Measurements from ENCODE around the gene SPOUT1.

SPOUT1 gene

DNA sequence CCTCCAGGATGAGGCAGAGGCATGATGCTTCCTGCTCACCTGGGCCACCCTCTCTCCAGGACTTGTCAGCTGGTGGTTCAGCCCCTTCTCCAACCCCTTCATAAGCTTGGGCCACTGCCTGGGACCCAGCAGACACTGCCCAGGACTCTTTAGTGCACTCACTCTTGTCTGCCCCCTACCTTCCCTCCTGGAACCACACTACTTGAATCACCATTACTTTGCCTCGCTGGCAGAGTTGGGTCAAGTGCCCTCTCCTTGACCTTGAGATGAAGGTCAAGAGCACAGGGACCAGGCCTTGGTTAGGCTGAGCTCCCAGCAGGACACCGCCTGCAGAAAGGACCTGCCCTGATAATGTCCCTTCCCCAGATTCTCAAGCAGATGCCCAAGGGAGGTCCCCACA, 19.8 kb downstream of the SPOUT1 start:
- ChIA-PET CTCF (interaction anchor here (1.5 to 2.3 kb wide), 2 partner anchors 8 to 118 kb away, joined by 5 to 20 read pairs; partner anchors contain the start of gene ENDOG), POLR2A (no interaction called here)
- no peak for DNase-seq (ENCODE audit: extremely low spot score)

GRCh38 chr9:128809036-128809599, 20.5 kb downstream of the SPOUT1 start:
- no peak for TF ChIP-seq CTCF (IDR thresholded peaks at IDR 0.05; ENCODE audit: control extremely low read depth, extremely low read depth, low read depth, missing control alignments)
- POLR2A ChIA-PET, result interaction anchor here (0.6 kb wide), 1 partner anchor 256 kb away, joined by 3 read pairs; no protein-coding TSS in a partner anchor
- DNase-seq (ENCODE audit: extremely low spot score), result no peak
- CTCF ChIA-PET, result interaction anchor here (2.3 kb wide), 1 partner anchor 9 kb away, joined by 20 read pairs; the partner anchor contains the start of gene ENDOG

More for the DNA sequence above, 19.8 kb downstream of the SPOUT1 start:
- TF ChIP-seq CTCF (IDR thresholded peaks at IDR 0.05; ENCODE audit: control extremely low read depth, extremely low read depth, low read depth, missing control alignments), result no peak

GRCh38 chr9:128808543-128808942, 21.1 kb downstream of the SPOUT1 start:
- CTCF ChIA-PET, result interaction anchor here (2.3 kb wide), 1 partner anchor 9 kb away, joined by 20 read pairs; the partner anchor contains the start of gene ENDOG
- no peak for DNase-seq (ENCODE audit: extremely low spot score)
- TF ChIP-seq CTCF (IDR thresholded peaks at IDR 0.05; ENCODE audit: control extremely low read depth, extremely low read depth, low read depth, missing control alignments), result no peak
- POLR2A ChIA-PET, result interaction anchor here (0.6 kb wide), 1 partner anchor 256 kb away, joined by 3 read pairs; no protein-coding TSS in a partner anchor

GRCh38 chr9:128807827-128808226, 21.8 kb downstream of the SPOUT1 start:
- no peak for TF ChIP-seq CTCF (IDR thresholded peaks at IDR 0.05; ENCODE audit: control extremely low read depth, extremely low read depth, low read depth, missing control alignments)
- ChIA-PET CTCF (interaction anchor here (1.8 kb wide), 1 partner anchor 10 kb away, joined by 11 read pairs; the partner anchor contains the start of gene ENDOG), POLR2A (no interaction called here)
- no peak for DNase-seq (ENCODE audit: extremely low spot score)

- no peak for DNase-seq (ENCODE audit: extremely low spot score)
- no peak for TF ChIP-seq CTCF (IDR thresholded peaks at IDR 0.05; ENCODE audit: control extremely low read depth, extremely low read depth, low read depth, missing control alignments)
- POLR2A ChIA-PET, result no interaction called here
- CTCF ChIA-PET, result interaction anchor here (1.0 kb wide), 1 partner anchor 13 kb away, joined by 3 read pairs; the partner anchor contains the start of gene ENDOG
Measured at GRCh38 chr9:128805661-128806060, 23.9 kb downstream of the SPOUT1 start.

DNA sequence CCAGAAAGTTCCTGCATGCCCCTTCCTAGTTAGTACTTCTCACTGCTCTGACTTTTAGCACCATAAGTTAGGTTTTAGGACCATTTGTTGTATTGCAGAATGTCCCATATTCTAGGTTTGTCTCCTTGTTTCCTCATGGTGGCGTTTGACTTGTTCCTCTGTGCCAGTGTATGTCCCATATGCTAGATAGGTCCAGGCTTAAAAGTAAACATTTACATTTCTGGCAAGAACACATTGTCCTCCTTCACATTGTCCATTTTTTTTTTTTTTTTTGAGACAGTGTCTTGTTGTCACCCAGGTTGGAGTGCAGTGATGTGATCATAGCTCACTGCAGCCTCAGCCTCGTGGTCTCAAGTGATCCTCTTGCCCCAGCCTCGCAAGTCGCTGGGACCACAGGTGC, 27.1 kb downstream of the SPOUT1 start:
- ChIA-PET CTCF (interaction anchor here (1.7 to 2.1 kb wide), 2 partner anchors 10 to 16 kb away, joined by 4 to 11 read pairs; partner anchors contain the start of gene ENDOG), POLR2A (interaction anchor here (0.6 to 1.4 kb wide), 2 partner anchors 16 to 23 kb away, joined by 3 to 4 read pairs; partner anchors contain the start of gene ENDOG)
- TF ChIP-seq CTCF (IDR thresholded peaks at IDR 0.05; ENCODE audit: control extremely low read depth, extremely low read depth, low read depth, missing control alignments), result no peak
- no peak for DNase-seq (ENCODE audit: extremely low spot score)

Measured in GM10248 (cell line).